Natural killer cell treated with Interleukin-12 subunit alpha and Interleukin-12 subunit beta and Interleukin-15 and Interleukin-18, amount 100 ng/mL, for 72 hours (primary cell): ENCODE results near the gene C1orf232. TPM values are rescaled to one million over a fixed set of nuclear protein-coding genes. Genes with fewer than 3 reads are reported as not detected.

Experiments used
- ATAC-seq, 2 donors: fragments of 150-1000 bp; cut with Tn5 transposase in 1 of 2; sonication (Bioruptor Pico), chemical (Tn5 transposase) in 1 of 2; 2 replicates each; pipeline ENCODE4 v1.10.0; 2021
- DNase-seq: peaks from one replicate; pipeline ENCODE4 v3.0.0; 2022; ENCODE audit warnings: low spot score
- H3K27ac Mint-ChIP-seq, 2 donors: 1 replicate in 1 of 2; 2 replicates in 1 of 2; pipeline ENCODE4 v1.8.0; 2022; ENCODE audit warnings: mixed read lengths in 2 of 2, mild to moderate bottlenecking in 1 of 2, moderate library complexity in 1 of 2
- H3K27me3 Mint-ChIP-seq, 2 donors: 1 replicate in 1 of 2; 2 replicates in 1 of 2; pipeline ENCODE4 v1.8.0; 2022; ENCODE audit warnings: mixed read lengths in 2 of 2
- H3K36me3 Mint-ChIP-seq: one replicate; pipeline ENCODE4 v1.8.0; 2022; ENCODE audit warnings: mixed read lengths
- H3K4me1 Mint-ChIP-seq, 2 donors: 1 replicate in 1 of 2; 2 replicates in 1 of 2; pipeline ENCODE4 v1.8.0; 2022; ENCODE audit warnings: low read depth in 2 of 2, mixed read lengths in 2 of 2, mild to moderate bottlenecking in 1 of 2
- H3K4me3 Mint-ChIP-seq: one replicate; pipeline ENCODE4 v1.8.0; 2022; ENCODE audit warnings: mixed read lengths
- H3K9me3 Mint-ChIP-seq: 2 replicates; pipeline ENCODE4 v1.8.0; 2022; ENCODE audit warnings: mixed read lengths
- total RNA-seq, 2 donors: library from RNA; stranded (reverse); gene quantifications; one replicate each; pipeline ENCODE4 v1.2.3, GENCODE V29; 2022

C1orf232 gene
- total RNA-seq, 2 donors from 2014 or later: not detected

DNA sequence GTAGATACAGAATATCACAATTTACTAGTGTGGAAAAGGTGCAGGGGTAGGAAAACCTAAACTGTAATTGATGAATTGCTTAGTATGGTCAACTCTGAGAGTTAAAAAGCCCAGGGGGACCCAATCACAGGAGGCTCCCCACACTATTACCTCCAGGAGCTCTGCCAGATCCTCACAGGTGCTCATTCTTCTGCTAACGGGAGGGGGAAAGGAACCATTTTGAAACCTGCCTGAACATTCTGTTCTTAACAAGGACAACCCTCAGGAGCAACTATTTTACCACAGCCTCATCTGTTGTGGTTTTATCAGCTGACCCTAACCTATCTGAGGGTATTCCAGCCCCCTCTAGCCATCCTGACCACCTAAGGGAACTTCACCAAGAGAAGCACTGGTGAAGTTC is 38.1 kb downstream of the C1orf232 start:
- no peak overlapping the region for H3K4me3 Mint-ChIP-seq
- ATAC-seq (no peak), DNase-seq (no peak)
- H3K4me1 Mint-ChIP-seq: peaks cover 20 to 26% of the 10 kb centered on the region in 2 donors
- peaks cover 39 to 47% of the 10 kb centered on the region in 2 donors for H3K27me3 Mint-ChIP-seq
- H3K27ac Mint-ChIP-seq: no peak overlapping the region
- no peaks in the 10 kb centered on the region for H3K36me3 Mint-ChIP-seq
- no peaks in the 10 kb centered on the region for H3K9me3 Mint-ChIP-seq

DNA sequence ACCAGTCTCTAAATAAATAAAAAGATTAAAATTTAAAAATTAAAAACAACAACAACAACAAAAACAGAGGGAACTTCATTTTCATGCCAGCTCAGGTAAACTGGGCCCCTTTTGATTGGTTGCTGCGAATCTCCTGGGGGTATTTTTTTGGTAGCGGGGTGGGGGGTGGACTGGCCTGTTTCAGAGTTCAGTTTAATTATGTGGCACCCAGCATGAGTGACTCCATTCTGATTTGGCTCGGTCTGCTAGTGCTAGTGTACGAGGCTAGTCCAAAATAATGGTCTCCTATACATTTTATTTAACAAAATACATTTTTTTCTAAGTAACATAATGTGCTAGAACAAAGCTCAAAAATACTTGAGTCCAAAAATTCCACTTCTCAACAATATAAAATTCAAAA is 39.0 kb downstream of the C1orf232 start:
- Mint-ChIP-seq H3K9me3 (no peaks in the 10 kb centered on the region), H3K4me1 (peaks cover 20 to 31% of the 10 kb centered on the region in 2 donors), H3K36me3 (peaks cover 2% of the 10 kb centered on the region), H3K27me3 (peaks cover 41 to 47% of the 10 kb centered on the region in 2 donors), H3K27ac (no peak overlapping the region), H3K4me3 (no peak overlapping the region)
- ATAC-seq (no peak), DNase-seq (no peak)

DNA sequence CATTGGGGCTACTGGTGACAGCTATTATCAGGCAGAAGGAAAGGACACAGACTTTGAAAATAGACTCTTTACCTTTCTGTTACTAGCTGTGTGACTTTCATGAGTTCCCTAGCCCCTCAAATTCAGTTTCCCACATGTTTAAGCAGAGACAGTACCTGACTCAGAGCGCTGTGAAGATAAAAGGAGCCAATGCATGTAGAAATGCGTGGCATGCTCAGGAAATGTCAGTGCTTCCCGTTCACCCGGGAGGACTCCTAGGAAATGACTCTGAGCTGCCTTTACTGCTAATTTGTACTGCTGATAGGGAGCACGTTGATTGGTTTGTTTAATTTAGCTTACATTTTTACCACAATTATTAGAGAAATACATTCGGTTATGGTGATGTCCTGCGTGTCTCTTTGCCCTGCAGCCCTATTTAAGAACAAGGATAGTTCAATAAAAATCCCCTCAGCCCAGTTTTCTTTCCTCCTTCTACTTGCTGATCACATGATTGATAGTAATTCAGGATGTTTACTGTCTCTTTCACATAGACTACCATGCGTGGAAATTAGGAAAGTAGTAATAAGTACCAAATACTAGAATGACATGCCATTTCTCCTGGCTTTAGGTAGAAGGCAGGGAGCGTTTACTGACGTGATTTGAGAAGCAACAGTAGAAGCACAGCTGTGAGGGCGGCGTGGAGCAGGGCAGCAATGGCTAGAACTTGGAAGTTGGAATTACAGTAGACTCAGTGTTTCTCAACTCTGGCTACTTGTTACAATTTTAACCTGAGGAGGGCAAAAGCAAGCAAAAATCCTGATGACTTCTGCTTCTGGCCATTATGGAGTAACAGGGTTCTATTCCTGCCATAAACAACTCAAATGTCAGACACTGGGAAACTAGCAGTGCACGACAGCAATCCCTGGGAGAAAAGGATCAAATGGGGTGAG is 41.3 kb downstream of the C1orf232 start:
- no peak for ATAC-seq
- Mint-ChIP-seq H3K4me3 (peak overlapping the region; percentile 32), H3K4me1 (peaks cover 23 to 39% of the 10 kb centered on the region in 2 donors), H3K27me3 (peaks cover 34 to 40% of the 10 kb centered on the region in 2 donors), H3K9me3 (no peaks in the 10 kb centered on the region), H3K27ac (peak overlapping the region; percentile 13 to 60), H3K36me3 (peaks cover 11% of the 10 kb centered on the region)
- no peak for DNase-seq

DNA sequence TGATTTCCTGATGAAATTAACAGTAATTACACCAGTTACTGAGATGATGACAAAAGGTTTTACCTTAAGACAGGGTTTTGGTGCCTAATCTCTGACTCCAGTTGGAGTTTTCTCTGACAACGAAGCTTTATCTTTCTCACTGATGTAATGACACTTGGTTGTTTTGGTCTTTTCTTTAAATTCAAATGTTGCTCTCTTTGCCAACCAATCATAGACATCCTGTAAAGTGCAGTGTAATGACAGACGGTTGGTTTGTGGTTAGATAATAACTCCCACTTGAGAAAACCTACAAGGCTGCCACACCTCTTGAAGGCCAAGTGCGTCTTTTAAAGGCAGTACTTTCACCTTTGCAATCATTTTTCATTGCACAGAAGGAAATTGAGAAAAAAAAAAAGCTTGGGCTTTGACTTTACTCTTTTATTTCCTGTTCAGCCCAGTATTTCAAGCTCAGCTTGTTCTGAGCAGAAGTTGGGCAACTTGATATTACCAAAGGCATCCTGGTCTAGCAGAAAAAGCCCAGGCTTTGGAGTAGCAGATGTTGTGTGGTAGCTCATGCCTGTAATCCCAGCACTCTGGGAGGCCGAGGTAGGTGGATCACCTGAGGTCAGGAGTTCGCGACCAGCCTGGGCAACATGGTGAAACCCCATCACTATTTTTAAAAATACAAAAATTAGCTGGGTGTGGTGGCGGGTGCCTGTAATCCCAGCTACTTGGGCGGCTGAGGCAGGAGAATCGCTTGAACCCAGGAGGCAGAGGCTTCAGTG is 42.3 kb downstream of the C1orf232 start:
- peaks cover 29 to 32% of the 10 kb centered on the region in 2 donors for H3K27me3 Mint-ChIP-seq
- peaks cover 23 to 39% of the 10 kb centered on the region in 2 donors for H3K4me1 Mint-ChIP-seq
- peak overlapping the region; percentile 69 for H3K4me3 Mint-ChIP-seq
- ATAC-seq (peak; percentile 97), DNase-seq (peak; percentile 65)
- no peaks in the 10 kb centered on the region for H3K9me3 Mint-ChIP-seq
- H3K27ac Mint-ChIP-seq: peak overlapping the region; percentile 60 to 73
- H3K36me3 Mint-ChIP-seq: peaks cover 15% of the 10 kb centered on the region

DNA sequence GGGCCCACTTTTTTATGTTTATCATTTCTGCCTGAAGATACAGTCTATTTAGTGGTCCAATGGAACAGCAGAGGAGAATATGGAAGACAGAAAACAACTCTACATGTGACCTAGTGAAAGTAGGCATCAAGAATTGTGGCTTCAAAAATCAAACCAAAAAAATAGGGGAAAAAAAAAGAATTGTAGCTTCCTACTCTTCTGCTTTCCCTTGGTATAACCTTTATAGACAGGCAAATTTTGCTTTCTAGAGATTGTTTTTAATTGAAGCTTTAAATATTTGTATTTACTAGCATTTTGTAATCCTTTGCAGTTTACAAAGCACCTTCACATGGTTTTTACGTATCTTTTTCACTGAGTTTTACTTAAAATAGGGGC is 42.8 kb downstream of the C1orf232 start:
- Mint-ChIP-seq H3K4me1 (peaks cover 23 to 39% of the 10 kb centered on the region in 2 donors), H3K36me3 (peaks cover 15% of the 10 kb centered on the region), H3K27me3 (peaks cover 24 to 26% of the 10 kb centered on the region in 2 donors), H3K27ac (peak overlapping the region; percentile 60 to 73), H3K4me3 (peak overlapping the region; percentile 69), H3K9me3 (no peaks in the 10 kb centered on the region)
- no peak for ATAC-seq
- DNase-seq: no peak

DNA sequence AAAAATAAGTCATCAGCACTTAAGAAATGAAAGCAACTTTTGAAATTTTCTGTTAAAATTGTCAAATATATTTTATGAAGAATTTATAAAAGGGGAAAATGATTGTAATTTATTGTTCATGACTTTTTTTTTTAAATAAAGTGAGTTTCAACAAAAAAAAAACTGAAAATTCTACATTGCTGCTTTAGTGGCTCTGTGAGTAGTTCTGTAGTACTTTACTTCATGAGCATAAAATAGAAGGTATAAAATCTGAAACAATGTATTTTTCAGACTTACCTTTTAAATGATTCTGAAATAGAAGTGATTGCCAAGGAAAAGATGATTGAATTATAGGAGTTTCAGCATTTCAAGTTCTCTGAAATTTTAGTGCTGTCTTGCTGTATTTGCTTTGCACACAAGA is 43.4 kb downstream of the C1orf232 start:
- peaks cover 15% of the 10 kb centered on the region for H3K36me3 Mint-ChIP-seq
- ATAC-seq (no peak), DNase-seq (no peak)
- peaks cover 23 to 39% of the 10 kb centered on the region in 2 donors for H3K4me1 Mint-ChIP-seq
- no peaks in the 10 kb centered on the region for H3K9me3 Mint-ChIP-seq
- no peak overlapping the region for H3K4me3 Mint-ChIP-seq
- peaks cover 18 to 20% of the 10 kb centered on the region in 2 donors for H3K27me3 Mint-ChIP-seq
- H3K27ac Mint-ChIP-seq: peak overlapping the region in 1 of 2 donors; percentile 60

DNA sequence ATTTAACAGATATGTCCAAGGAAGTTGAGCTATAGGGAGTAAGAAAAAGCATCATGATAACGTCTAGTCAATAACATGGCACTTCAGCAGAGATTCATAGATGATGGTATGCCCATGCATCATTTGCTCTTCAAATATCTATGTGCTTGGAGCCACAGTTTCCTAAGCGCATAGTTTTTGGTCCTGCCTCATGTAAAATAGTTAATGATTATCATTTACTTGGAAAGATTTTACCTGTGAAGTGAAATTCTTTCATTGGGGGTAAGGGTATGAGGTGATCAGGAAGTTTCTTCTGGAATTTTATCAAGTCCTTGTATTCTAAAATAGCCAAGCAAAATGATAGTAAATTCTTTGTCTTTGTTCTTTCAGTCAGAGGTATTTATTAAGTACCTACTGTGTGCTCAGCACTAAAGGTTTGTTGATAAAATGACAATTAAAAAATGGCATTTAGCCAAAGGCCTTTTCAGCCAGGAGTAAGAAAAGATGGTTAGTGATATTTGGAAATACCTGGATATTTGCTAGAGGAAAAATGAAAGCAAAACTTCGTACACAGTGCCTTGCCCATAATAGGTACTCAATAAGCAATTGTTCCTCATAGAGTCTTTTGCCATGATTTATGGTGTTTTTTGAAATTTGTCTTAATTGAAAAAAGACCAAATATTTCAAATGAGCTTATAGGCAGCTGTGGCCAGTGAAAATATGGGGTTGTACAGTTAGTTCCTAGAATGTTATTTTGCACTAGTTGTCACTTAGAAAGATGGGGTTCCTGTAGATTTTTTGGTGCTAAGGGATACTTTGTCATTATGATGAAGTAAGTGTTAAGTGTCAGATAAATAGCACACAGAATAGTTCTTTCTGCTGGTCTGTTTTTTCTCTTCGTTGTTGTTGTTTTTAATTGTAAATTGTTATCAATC is 44.1 kb downstream of the C1orf232 start:
- Mint-ChIP-seq H3K4me3 (no peak overlapping the region), H3K36me3 (peaks cover 15% of the 10 kb centered on the region), H3K9me3 (no peaks in the 10 kb centered on the region), H3K27me3 (peaks cover 18 to 20% of the 10 kb centered on the region in 2 donors), H3K4me1 (peaks cover 23 to 39% of the 10 kb centered on the region in 2 donors), H3K27ac (no peak overlapping the region)
- DNase-seq: no peak
- ATAC-seq: no peak

DNA sequence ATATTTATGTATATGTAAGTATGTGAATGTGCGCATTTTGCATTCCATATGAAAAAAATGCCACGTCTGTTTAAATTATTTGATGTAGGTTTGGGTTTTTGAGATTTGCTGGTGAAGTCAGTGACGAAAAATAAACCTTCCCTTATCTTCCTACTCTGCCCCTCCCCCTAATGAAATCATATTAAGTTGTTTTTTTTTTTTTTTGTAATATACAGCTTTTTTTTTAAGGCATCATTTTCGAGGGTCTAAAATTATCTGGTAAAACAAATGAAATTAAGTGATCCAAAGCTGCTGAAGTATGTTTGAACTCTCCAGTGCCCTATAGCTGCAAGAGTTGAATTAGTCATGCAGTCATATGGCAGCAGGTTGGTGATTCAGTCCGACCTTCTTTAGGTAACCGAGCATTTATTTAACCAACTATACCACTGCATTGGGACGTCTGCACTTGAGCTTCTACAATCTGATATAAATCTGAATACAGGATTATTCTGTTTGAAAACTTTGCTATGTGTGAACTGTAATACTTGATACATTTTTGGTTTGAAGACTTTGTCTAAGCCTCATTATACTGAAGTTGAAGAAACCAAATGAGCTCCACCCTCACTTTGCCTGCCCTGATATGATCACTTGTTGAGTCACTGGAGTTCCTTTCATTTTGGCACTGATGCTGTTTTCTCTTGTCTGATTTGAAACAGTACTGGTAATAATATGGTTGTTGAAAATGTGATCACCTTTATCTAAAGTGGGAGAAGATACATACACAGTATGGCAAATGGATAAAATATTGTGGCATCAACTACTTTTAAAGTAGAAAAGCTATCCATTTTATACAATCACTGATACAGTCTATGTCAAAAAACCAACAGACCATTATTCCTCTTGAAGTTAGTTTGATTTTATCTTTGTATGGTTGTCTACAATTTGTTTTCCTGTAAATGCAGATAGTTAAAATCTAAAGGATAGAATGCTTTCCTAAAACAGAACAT is 45.5 kb downstream of the C1orf232 start:
- H3K4me3 Mint-ChIP-seq: peak overlapping the region; percentile 26
- H3K4me1 Mint-ChIP-seq: peaks cover 21 to 34% of the 10 kb centered on the region in 2 donors
- peaks cover 15% of the 10 kb centered on the region for H3K36me3 Mint-ChIP-seq
- DNase-seq (no peak), ATAC-seq (no peak)
- H3K27ac Mint-ChIP-seq: no peak overlapping the region
- no peaks in the 10 kb centered on the region for H3K9me3 Mint-ChIP-seq
- H3K27me3 Mint-ChIP-seq: peaks cover 10 to 12% of the 10 kb centered on the region in 2 donors

DNA sequence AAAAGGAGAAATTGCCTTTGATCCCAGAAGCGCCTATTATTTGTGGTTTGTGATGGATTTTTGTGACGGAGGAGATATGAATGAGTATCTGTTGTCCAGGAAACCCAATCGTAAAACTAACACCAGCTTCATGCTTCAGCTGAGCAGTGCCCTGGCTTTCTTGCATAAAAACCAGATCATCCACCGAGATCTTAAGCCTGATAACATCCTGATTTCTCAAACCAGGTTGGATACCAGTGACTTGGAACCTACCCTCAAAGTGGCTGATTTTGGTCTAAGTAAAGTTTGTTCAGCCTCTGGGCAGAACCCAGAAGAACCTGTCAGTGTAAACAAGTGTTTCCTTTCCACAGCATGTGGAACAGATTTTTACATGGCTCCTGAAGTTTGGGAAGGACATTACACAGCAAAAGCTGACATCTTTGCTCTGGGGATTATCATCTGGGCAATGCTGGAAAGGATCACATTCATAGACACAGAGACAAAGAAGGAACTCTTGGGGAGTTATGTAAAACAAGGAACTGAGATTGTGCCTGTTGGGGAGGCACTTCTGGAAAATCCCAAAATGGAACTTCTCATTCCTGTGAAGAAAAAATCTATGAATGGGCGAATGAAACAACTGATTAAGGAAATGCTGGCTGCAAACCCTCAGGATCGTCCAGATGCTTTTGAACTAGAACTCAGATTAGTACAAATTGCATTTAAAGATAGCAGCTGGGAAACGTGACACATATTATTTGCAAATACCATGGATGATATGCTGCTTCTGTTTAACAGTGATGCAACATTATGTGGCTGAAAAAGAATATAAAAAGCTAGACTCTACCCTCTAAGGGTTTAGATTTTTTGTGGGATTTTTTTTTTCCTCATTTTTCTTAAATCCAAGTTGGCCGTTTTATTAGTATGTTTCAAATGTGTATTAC is 46.6 kb downstream of the C1orf232 start:
- no peak for ATAC-seq
- H3K36me3 Mint-ChIP-seq: peaks cover 19% of the 10 kb centered on the region
- peaks cover 0 to 2% of the 10 kb centered on the region in 2 donors for H3K27me3 Mint-ChIP-seq
- H3K9me3 Mint-ChIP-seq: no peaks in the 10 kb centered on the region
- no peak overlapping the region for H3K27ac Mint-ChIP-seq
- H3K4me3 Mint-ChIP-seq: no peak overlapping the region
- DNase-seq: no peak
- peaks cover 10 to 24% of the 10 kb centered on the region in 2 donors for H3K4me1 Mint-ChIP-seq

DNA sequence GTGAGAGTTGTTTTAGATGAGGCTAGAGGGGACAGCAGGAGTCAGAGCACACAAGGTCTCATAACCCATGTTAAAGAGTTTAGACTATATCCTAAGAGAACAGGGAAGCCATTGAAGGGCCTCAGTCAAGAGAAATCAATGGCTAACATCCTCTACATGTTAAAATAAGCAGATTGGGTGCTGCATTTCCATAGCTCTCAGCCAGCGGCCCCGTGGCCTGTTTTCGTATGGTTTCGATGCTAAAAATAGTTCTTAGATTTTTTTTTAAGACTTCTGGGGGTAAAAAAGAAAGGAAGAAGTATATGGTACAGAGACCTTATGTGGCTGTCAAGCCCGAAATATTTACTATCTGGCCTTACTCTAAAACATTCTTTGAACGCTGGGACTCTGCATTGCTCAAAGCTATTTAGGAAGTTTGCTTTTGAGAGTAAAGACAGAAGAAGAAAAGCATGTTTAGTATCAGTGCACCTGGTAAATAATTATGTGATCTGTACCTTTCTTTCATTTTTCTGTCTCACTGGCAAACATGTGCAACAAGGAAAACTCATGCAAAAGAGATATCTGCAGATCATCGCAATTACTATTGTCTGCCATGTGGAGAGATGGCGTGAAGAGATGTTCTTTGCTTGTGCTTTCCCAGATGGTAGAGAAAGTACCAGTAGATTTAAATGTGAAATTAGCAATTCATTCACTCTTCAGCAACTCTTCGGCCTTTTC is 48.7 kb downstream of the C1orf232 start:
- Mint-ChIP-seq H3K27me3 (peaks cover 0 to 2% of the 10 kb centered on the region in 2 donors), H3K27ac (no peak overlapping the region), H3K36me3 (peaks cover 19% of the 10 kb centered on the region), H3K4me3 (no peak overlapping the region), H3K4me1 (peaks cover 3 to 11% of the 10 kb centered on the region in 2 donors), H3K9me3 (no peaks in the 10 kb centered on the region)
- ATAC-seq (no peak), DNase-seq (no peak)
